ENCODE measurements around the gene PDIA4.
"Not testable (repeated sequence)": the region's sequence is repeated elsewhere in the genome, so short reads cannot be mapped to it uniquely, and the experiment has no call there.

PDIA4 gene

GRCh38 chr7:149003018-149003417 is 25.3 kb downstream of the PDIA4 start:
- no peak for DNase-seq (ENCODE audit: low spot score)

- DNase-seq (ENCODE audit: low spot score) = no peak
These were observed 25.7 kb downstream of the PDIA4 start for GRCh38 chr7:149002604-149003003.

- DNase-seq (ENCODE audit: low spot score) = no peak
These were observed 26.8 kb downstream of the PDIA4 start for GRCh38 chr7:149001427-149002068.

- no peak for DNase-seq (ENCODE audit: low spot score)
These were observed 27.3 kb downstream of the PDIA4 start for GRCh38 chr7:149000961-149001360.

- DNase-seq (ENCODE audit: low spot score) = no peak
These were observed 29.1 kb downstream of the PDIA4 start for GRCh38 chr7:148999192-148999591.

- DNase-seq (ENCODE audit: low spot score) = no peak
These were observed 30.8 kb downstream of the PDIA4 start for GRCh38 chr7:148997497-148997896.

GRCh38 chr7:148994576-148994975 is 33.7 kb downstream of the PDIA4 start:
- no peak for DNase-seq (ENCODE audit: low spot score)

- DNase-seq (ENCODE audit: low spot score) = no peak
These were observed 35.1 kb downstream of the PDIA4 start for GRCh38 chr7:148993193-148993592.

- DNase-seq (ENCODE audit: low spot score) = no peak
These were observed 36.8 kb downstream of the PDIA4 start for GRCh38 chr7:148991536-148991935.

GRCh38 chr7:148987751-148988512 is 40.4 kb downstream of the PDIA4 start:
- DNase-seq (ENCODE audit: low spot score) = no peak

GRCh38 chr7:148987010-148987750 is 41.1 kb downstream of the PDIA4 start:
- DNase-seq (ENCODE audit: low spot score) = peak; percentile 91

GRCh38 chr7:148986742-148987009 is 41.6 kb downstream of the PDIA4 start:
- no peak for DNase-seq (ENCODE audit: low spot score)

GRCh38 chr7:148983200-148984146 is 44.8 kb downstream of the PDIA4 start:
- DNase-seq (ENCODE audit: low spot score) = peak; percentile 88

GRCh38 chr7:148982654-148983199 is 45.6 kb downstream of the PDIA4 start:
- no peak for DNase-seq (ENCODE audit: low spot score)

GRCh38 chr7:148979827-148980226 is 48.5 kb downstream of the PDIA4 start:
- DNase-seq (ENCODE audit: low spot score) = no peak

- not testable (repeated sequence) for DNase-seq (ENCODE audit: low spot score)
These were observed 49.2 kb downstream of the PDIA4 start for GRCh38 chr7:148979072-148979471.

- no peak for DNase-seq (ENCODE audit: low spot score)
These were observed 50.2 kb downstream of the PDIA4 start for GRCh38 chr7:148978091-148978490.

GRCh38 chr7:148975896-148976295 is 52.4 kb downstream of the PDIA4 start:
- no peak for DNase-seq (ENCODE audit: low spot score)

- DNase-seq (ENCODE audit: low spot score) = no peak
These were observed 55.0 kb downstream of the PDIA4 start for GRCh38 chr7:148973256-148973655.

- no peak for DNase-seq (ENCODE audit: low spot score)
These were observed 55.9 kb downstream of the PDIA4 start for GRCh38 chr7:148972375-148972774.

GRCh38 chr7:148967602-148968001 is 60.7 kb downstream of the PDIA4 start:
- DNase-seq (ENCODE audit: low spot score) = no peak

GRCh38 chr7:148967032-148967372 is 61.3 kb downstream of the PDIA4 start:
- DNase-seq (ENCODE audit: low spot score) = no peak

Data from ecto neural progenitor cell (in vitro differentiated cells).